Measurements from ENCODE around the gene TRIM41. TPM values are rescaled to one million over a fixed set of nuclear protein-coding genes. Genes with fewer than 3 reads are reported as not detected.
"Not testable (repeated sequence)": the region's sequence is repeated elsewhere in the genome, so short reads cannot be mapped to it uniquely, and the experiment has no call there.

Gene TRIM41
- total RNA-seq, 1 donor from 2014 or later: 33.0 TPM

DNA sequence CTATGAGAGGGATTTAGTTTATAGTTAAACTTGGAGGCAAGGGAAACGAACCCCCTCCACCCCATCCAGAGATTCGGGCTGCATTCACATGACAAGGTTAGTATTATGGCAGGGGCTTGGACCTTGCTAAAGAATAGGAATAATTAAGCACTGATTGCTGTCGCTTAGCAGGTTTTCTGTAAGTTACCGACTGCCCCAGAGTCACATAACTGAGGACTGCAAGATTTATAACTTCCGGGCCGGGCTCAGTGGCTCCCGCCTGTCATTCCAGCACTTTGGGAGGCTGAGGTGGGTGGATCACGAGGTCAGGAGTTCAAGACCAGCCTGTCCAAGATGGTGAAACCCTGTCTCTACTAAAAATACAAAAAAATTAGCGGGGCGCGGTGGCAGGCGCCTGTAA lies 44.8 kb downstream of the TRIM41 start:
- intact Hi-C loops (cut with DNase I); DNase-seq (ENCODE audit: low spot score): not testable (repeated sequence)

- no peak for DNase-seq (ENCODE audit: low spot score)
- intact Hi-C loops (cut with DNase I): no loop called here
These were observed 48.0 kb downstream of the TRIM41 start for GRCh38 chr5:181271081-181271480.

DNA sequence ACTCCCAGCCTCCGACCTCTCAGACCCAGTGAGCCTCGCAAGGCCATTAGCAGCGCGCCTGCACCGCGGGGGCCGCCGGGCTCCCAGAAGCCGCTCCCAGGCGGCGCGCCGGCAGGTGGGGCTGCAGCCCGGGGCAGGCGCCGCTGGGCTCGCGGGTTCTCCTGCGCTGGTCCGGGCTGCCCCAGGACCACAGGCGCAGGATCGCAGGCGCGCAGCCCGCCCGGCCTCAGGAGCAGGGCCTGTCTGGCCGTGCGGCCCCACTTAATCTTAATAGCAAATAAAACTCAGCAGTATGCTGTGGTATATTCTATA lies 50.3 kb downstream of the TRIM41 start:
- DNase-seq (ENCODE audit: low spot score); intact Hi-C loops (cut with DNase I): not testable (repeated sequence)

GRCh38 chr5:181280251-181280762 lies 57.2 kb downstream of the TRIM41 start:
- DNase-seq (ENCODE audit: low spot score): no peak
- intact Hi-C loops (cut with DNase I): no loop called here

- intact Hi-C loops (cut with DNase I): no loop called here
- no peak for DNase-seq (ENCODE audit: low spot score)
These were observed 58.2 kb downstream of the TRIM41 start for GRCh38 chr5:181281077-181281983.

- intact Hi-C loops (cut with DNase I): no loop called here
- no peak for DNase-seq (ENCODE audit: low spot score)
These were observed 58.9 kb downstream of the TRIM41 start for GRCh38 chr5:181281984-181282316.

DNA sequence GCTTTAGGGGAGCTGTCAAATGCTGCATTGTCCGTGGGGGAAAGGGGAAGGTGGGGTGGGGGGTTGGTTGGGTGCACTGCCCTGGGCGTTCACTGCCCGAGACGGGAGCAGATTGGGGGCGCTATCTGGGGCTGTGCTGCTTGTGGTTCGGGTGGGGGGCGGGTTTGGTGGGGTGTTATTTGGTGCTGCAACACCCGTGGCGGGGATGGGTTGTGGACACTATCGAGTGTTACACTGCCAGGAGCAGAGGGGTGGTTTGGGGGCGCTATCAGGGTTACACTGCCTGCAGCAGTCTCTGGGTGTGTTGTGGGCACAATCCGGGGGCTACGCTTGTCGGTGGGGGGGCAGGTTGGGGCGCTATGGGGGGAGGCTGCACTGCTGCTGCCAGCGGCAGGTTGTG lies 59.3 kb downstream of the TRIM41 start:
- DNase-seq (ENCODE audit: low spot score); intact Hi-C loops (cut with DNase I): not testable (repeated sequence)

DNA sequence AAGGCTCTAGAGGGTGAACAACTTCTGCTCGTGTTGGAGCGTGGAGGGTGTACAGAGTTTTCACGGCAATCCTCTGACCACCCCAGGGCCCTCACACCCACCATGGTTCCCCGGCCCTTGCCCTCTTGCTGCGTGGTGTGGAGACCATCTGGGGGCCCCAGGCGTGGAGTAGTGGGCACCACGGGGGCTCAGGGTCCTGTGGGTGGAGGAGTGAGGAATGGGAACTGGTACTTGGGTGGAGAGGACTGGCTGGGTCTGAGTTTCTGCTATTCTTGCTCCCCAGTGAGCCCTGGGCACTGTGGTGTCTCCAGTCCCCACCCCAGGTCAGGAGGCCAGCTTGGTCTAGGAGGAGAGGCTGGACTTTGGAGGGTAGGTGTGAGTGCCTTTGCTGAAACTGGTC lies 59.8 kb downstream of the TRIM41 start:
- intact Hi-C loops (cut with DNase I): no loop called here
- DNase-seq (ENCODE audit: low spot score): no peak

DNA sequence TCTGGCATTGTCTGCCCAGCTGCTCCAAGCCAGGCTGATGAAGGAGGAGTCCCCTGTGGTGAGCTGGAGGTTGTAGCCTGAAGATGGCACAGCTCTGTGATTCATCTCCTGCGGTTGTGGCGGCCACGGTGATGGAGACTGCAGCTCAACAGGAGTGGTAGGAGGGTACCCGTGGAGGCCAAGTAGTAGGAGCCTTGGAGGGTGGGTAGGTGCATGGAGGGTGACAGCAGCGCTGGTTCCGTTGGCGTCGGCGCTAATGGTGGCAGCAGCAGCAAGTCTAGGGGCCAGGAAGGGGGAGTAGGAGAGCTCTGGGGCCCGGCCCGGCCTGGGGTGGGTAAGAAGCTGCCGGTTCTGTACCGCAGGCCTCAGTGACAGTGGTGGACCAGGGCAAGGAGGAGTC lies 60.3 kb downstream of the TRIM41 start:
- DNase-seq (ENCODE audit: low spot score): no peak
- intact Hi-C loops (cut with DNase I): no loop called here

GRCh38 chr5:181283841-181284755 lies 61.0 kb downstream of the TRIM41 start:
- intact Hi-C loops (cut with DNase I); DNase-seq (ENCODE audit: low spot score): not testable (repeated sequence)

Small RNAs within 50 kb of the gene (microRNA-seq; reads per million reads assigned to microRNA genes)
- gene MIR4638: not detected

Other genes with a start within 250 kb of the TRIM41 start
- not detected for gene BTNL3, start 234.4 kb upstream of the TRIM41 start, total RNA-seq
- 25.2 TPM for gene BTNL9, start 183.0 kb upstream of the TRIM41 start, total RNA-seq
- not detected for gene OR2V1, start 92.1 kb upstream of the TRIM41 start, total RNA-seq
- gene OR2V2, start 75.7 kb upstream of the TRIM41 start, total RNA-seq: not detected
- 6.4 TPM for gene TRIM7, start 18.1 kb upstream of the TRIM41 start, total RNA-seq
- gene RACK1, start 20.6 kb downstream of the TRIM41 start, total RNA-seq: 557 TPM
- gene TRIM52, start 37.9 kb downstream of the TRIM41 start, total RNA-seq: 9.1 TPM
- gene OR4F3, start 144.0 kb downstream of the TRIM41 start, total RNA-seq: not detected